ENCODE results near the gene ATG4D. TPM values are rescaled to one million over a fixed set of nuclear protein-coding genes. Genes with fewer than 3 reads are reported as not detected.

Gene ATG4D
- total RNA-seq, 1 donor from 2014 or later = 52.6 TPM

- Mint-ChIP-seq H3K4me1 (ENCODE audit: low read depth) (peaks cover 2% of the 10 kb centered on the region), H3K4me3 (ENCODE audit: low read depth) (no peak overlapping the region), H3K27me3 (no peaks in the 10 kb centered on the region), H3K27ac (no peak overlapping the region), H3K9me3 (ENCODE audit: low read depth) (no peaks in the 10 kb centered on the region), H3K36me3 (ENCODE audit: insufficient read depth) (peaks cover 16% of the 10 kb centered on the region)
- no peak for TF ChIP-seq CTCF (IDR thresholded peaks at IDR 0.05; ENCODE audit: unreplicated experiment)
- no peak for DNase-seq (ENCODE audit: low spot score, unreplicated experiment)
These were observed 31.5 kb downstream of the ATG4D start for GRCh38 chr19:10575011-10575716.

- H3K9me3 Mint-ChIP-seq (ENCODE audit: low read depth) = no peaks in the 10 kb centered on the region
- H3K4me1 Mint-ChIP-seq (ENCODE audit: low read depth) = peaks cover 2% of the 10 kb centered on the region
- peaks cover 18% of the 10 kb centered on the region for H3K36me3 Mint-ChIP-seq (ENCODE audit: insufficient read depth)
- no peak overlapping the region for H3K4me3 Mint-ChIP-seq (ENCODE audit: low read depth)
- no peak for DNase-seq (ENCODE audit: low spot score, unreplicated experiment)
- TF ChIP-seq CTCF (IDR thresholded peaks at IDR 0.05; ENCODE audit: unreplicated experiment) = no peak
- no peaks in the 10 kb centered on the region for H3K27me3 Mint-ChIP-seq
- no peak overlapping the region for H3K27ac Mint-ChIP-seq
These were observed 34.2 kb downstream of the ATG4D start for GRCh38 chr19:10577951-10578350.

GRCh38 chr19:10580979-10581631 lies 37.4 kb downstream of the ATG4D start:
- Mint-ChIP-seq H3K4me1 (ENCODE audit: low read depth) (peaks cover 2% of the 10 kb centered on the region), H3K36me3 (ENCODE audit: insufficient read depth) (peaks cover 15% of the 10 kb centered on the region), H3K4me3 (ENCODE audit: low read depth) (no peak overlapping the region), H3K27me3 (no peaks in the 10 kb centered on the region), H3K27ac (peak overlapping the region; percentile 44), H3K9me3 (ENCODE audit: low read depth) (no peaks in the 10 kb centered on the region)
- TF ChIP-seq CTCF (IDR thresholded peaks at IDR 0.05; ENCODE audit: unreplicated experiment) = peak; percentile 96
- DNase-seq (ENCODE audit: low spot score, unreplicated experiment) = peak; percentile 78

- Mint-ChIP-seq H3K27ac (no peak overlapping the region), H3K36me3 (ENCODE audit: insufficient read depth) (peaks cover 14% of the 10 kb centered on the region), H3K27me3 (no peaks in the 10 kb centered on the region), H3K4me3 (ENCODE audit: low read depth) (no peak overlapping the region), H3K4me1 (ENCODE audit: low read depth) (peaks cover 6% of the 10 kb centered on the region), H3K9me3 (ENCODE audit: low read depth) (no peaks in the 10 kb centered on the region)
- TF ChIP-seq CTCF (IDR thresholded peaks at IDR 0.05; ENCODE audit: unreplicated experiment) = no peak
- no peak for DNase-seq (ENCODE audit: low spot score, unreplicated experiment)
These were observed 38.4 kb downstream of the ATG4D start for GRCh38 chr19:10582091-10582490.

- TF ChIP-seq CTCF (IDR thresholded peaks at IDR 0.05; ENCODE audit: unreplicated experiment) = no peak
- Mint-ChIP-seq H3K4me3 (ENCODE audit: low read depth) (no peak overlapping the region), H3K27me3 (peaks cover 8% of the 10 kb centered on the region), H3K4me1 (ENCODE audit: low read depth) (peaks cover 8% of the 10 kb centered on the region), H3K36me3 (ENCODE audit: insufficient read depth) (peaks cover 13% of the 10 kb centered on the region), H3K9me3 (ENCODE audit: low read depth) (peaks cover 5% of the 10 kb centered on the region), H3K27ac (no peak overlapping the region)
- DNase-seq (ENCODE audit: low spot score, unreplicated experiment) = no peak
These were observed 39.5 kb downstream of the ATG4D start for GRCh38 chr19:10583036-10583776.

All from progenitor cell of endocrine pancreas (in vitro differentiated cells).